ENCODE data around the gene CDH23. TPM values are rescaled to one million over a fixed set of nuclear protein-coding genes. Genes with fewer than 3 reads are reported as not detected.

Gene CDH23
- total RNA-seq, 2 experiments from 2014 or later: 3.7 to 5.3 TPM

GRCh38 chr10:71819441-71819861 lies 422.7 kb downstream of the CDH23 start:
- H3K27ac Mint-ChIP-seq: no peak overlapping the region
- ATAC-seq (ENCODE audit: low read depth) (no peak), DNase-seq (no peak)
- H3K36me3 Mint-ChIP-seq: peaks cover 19% of the 10 kb centered on the region
- POLR2A ChIA-PET: no interaction called here
- H3K4me3 Mint-ChIP-seq: no peak overlapping the region
- H3K4me1 Mint-ChIP-seq: peaks cover 17% of the 10 kb centered on the region
- no peaks in the 10 kb centered on the region for H3K9me3 Mint-ChIP-seq
- no peaks in the 10 kb centered on the region for H3K27me3 Mint-ChIP-seq

DNA sequence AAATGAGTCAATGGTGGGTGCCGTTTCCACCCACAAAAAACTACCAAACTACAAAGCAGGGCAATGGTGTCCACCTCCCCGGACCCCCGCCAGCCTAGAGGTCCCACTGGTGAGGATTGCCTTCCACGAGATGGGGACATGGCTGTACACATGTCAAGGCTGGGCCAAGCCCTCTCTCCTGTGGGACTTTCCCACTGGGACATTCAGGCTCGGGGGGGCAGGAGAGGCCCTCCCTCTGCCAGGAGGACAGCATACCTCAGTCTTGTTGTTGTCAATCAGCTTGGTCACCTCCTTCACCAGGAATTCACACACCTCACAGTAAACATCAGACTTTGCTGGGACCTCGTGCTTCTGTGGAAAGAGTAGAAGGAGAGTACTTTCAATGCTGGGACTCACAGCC lies 423.3 kb downstream of the CDH23 start:
- ATAC-seq (ENCODE audit: low read depth) (no peak), DNase-seq (no peak)
- peaks cover 17% of the 10 kb centered on the region for H3K4me1 Mint-ChIP-seq
- no peak overlapping the region for H3K4me3 Mint-ChIP-seq
- no peak overlapping the region for H3K27ac Mint-ChIP-seq
- POLR2A ChIA-PET: no interaction called here
- peaks cover 19% of the 10 kb centered on the region for H3K36me3 Mint-ChIP-seq
- no peaks in the 10 kb centered on the region for H3K9me3 Mint-ChIP-seq
- no peaks in the 10 kb centered on the region for H3K27me3 Mint-ChIP-seq

DNA sequence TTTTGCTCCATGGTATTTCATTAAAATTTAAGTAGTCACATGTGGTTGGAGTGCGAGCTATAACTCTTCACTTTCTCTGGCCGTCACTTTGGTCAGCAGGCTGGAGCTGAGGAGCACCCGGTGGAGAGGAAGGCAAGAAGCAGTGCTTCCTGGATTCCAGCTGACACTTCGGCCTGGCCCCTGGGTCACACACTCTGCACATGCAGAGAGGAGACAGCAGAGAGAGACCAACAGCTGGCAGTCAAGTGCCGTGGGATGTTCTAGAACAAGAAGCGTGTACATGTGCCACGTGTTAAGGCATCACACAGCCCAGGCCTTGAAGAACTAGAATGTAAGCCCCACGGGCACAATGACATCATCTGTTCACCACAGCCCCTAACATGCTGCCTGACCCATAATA lies 424.2 kb downstream of the CDH23 start:
- no peak overlapping the region for H3K4me3 Mint-ChIP-seq
- H3K4me1 Mint-ChIP-seq: peaks cover 17% of the 10 kb centered on the region
- no peak for ATAC-seq (ENCODE audit: low read depth)
- peaks cover 23% of the 10 kb centered on the region for H3K36me3 Mint-ChIP-seq
- no peak for DNase-seq
- no peaks in the 10 kb centered on the region for H3K27me3 Mint-ChIP-seq
- POLR2A ChIA-PET: no interaction called here
- H3K27ac Mint-ChIP-seq: no peak overlapping the region
- H3K9me3 Mint-ChIP-seq: no peaks in the 10 kb centered on the region

DNA sequence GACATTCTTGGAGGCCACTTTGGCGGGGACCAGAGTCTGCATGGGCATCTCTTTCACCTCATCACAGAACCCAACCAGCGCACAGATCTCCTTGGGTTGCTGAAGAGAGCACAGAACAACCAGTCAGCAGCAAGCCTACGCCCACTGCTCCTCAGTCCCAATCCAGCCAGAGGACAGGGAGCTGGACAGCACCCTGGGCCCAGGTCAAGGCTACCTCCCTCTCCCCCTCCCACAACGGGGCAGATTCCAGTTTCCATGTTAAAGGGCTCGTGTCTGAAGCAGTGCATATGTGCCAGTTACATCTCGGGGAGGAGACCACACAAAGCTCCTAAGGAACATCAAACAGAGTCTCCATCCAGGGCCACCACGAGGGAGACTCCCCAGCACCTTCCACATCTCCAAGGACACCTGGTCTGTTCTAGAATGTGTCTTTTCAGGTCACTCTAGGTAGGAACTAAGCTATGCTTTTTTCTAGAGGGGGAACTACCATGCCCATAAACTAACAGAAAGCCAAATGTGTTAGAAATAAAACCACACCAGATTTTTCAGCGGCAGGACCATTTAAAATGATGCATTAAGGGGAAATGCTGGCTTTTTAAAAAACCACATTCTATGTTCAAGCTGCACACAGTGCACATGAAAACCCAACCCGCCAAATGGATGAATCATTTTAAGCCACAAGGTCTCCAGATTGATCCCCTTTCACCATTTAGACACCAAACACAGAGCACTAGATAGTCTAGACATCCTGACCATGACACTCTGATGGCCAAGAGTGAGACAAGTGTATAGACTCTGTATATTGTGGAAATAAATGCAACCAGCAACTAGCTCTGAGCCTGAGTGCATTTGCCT lies 425.4 kb downstream of the CDH23 start:
- Mint-ChIP-seq H3K27me3 (no peaks in the 10 kb centered on the region), H3K36me3 (peaks cover 23% of the 10 kb centered on the region), H3K9me3 (no peaks in the 10 kb centered on the region), H3K4me1 (peaks cover 17% of the 10 kb centered on the region), H3K4me3 (peak overlapping the region; percentile 9), H3K27ac (no peak overlapping the region)
- POLR2A ChIA-PET: interaction anchor here (1.3 kb wide), 1 partner anchor 29 kb away, joined by 3 read pairs; the partner anchor contains the start of gene PSAP
- ATAC-seq (ENCODE audit: low read depth) (peak; percentile 71), DNase-seq (no peak)

DNA sequence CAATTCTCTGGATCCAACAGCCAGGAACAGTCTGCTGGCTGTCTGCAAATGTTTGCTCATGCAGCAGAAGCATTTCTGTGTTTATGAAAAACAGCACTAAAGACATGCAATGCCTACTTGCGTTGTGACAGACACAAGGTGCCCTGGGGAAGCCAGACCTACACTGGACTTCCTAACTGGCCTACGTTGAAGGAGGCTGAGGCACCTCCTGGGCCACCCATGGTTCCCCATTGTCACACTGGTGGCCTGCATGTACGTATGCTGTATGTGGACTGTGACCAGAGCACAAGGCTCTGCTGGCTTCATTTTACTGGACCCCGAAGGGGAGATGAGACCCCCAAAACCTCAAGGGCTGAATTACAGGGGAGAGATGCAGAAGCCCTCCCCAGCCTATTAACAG lies 426.6 kb downstream of the CDH23 start:
- Mint-ChIP-seq H3K27ac (no peak overlapping the region), H3K36me3 (peaks cover 27% of the 10 kb centered on the region)
- POLR2A ChIA-PET: no interaction called here

DNA sequence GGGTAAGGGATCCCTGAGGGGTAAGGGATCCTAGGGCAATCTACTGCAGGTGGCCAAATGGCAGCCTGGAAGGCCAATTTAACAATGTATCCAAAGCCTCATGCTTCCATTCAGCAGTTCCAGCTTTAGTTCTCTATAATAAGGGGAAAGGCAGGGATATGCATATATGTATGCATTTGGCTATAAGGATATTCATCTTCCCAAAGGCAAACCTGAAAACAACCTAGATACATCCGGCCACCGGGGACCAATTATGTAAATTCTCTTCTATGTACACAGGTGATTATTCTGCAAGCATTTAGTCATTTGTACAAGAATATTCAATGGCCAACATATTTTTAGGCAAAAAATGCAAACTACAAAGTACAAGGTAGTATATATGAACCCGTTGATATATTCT lies 427.6 kb downstream of the CDH23 start:
- POLR2A ChIA-PET: no interaction called here
- DNase-seq (no peak), ATAC-seq (ENCODE audit: low read depth) (no peak)
- Mint-ChIP-seq H3K4me3 (no peak overlapping the region), H3K36me3 (peaks cover 31% of the 10 kb centered on the region), H3K4me1 (peaks cover 17% of the 10 kb centered on the region), H3K27ac (no peak overlapping the region), H3K27me3 (no peaks in the 10 kb centered on the region), H3K9me3 (no peaks in the 10 kb centered on the region)

More for the DNA sequence above, 426.6 kb downstream of the CDH23 start:
- Mint-ChIP-seq H3K4me3 (no peak overlapping the region), H3K27me3 (no peaks in the 10 kb centered on the region), H3K9me3 (no peaks in the 10 kb centered on the region), H3K4me1 (peaks cover 17% of the 10 kb centered on the region)
- no peak for DNase-seq
- ATAC-seq (ENCODE audit: low read depth): no peak

- Mint-ChIP-seq H3K4me1 (peaks cover 17% of the 10 kb centered on the region), H3K27ac (no peak overlapping the region), H3K27me3 (no peaks in the 10 kb centered on the region), H3K9me3 (no peaks in the 10 kb centered on the region), H3K36me3 (peaks cover 31% of the 10 kb centered on the region), H3K4me3 (no peak overlapping the region)
- POLR2A ChIA-PET: no interaction called here
- no peak for DNase-seq
- ATAC-seq (ENCODE audit: low read depth): no peak
Observed at GRCh38 chr10:71825217-71825616, 428.5 kb downstream of the CDH23 start.

DNA sequence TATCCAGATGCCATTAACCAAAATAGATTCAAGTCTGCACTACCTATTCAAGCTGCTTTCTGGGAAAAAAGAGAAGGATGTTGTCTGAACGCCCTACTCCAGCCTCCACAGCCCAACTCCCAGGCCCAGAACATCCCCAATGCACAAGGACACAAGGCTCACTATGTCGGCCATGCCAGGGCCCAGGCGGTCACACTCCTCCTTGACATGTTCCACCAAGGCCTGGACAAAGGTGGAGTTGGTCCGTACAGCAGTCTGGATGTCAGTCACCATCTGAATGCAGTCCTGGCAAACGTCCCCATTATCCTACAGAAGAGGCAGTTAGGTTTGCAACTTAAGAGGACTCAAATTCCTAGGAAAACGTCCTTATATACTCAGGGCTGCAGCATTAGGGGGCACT lies 431.1 kb downstream of the CDH23 start:
- H3K36me3 Mint-ChIP-seq: peaks cover 34% of the 10 kb centered on the region
- POLR2A ChIA-PET: no interaction called here
- H3K4me1 Mint-ChIP-seq: peaks cover 2% of the 10 kb centered on the region
- H3K9me3 Mint-ChIP-seq: no peaks in the 10 kb centered on the region
- H3K27ac Mint-ChIP-seq: no peak overlapping the region
- ATAC-seq (ENCODE audit: low read depth) (no peak), DNase-seq (no peak)
- no peaks in the 10 kb centered on the region for H3K27me3 Mint-ChIP-seq
- no peak overlapping the region for H3K4me3 Mint-ChIP-seq

- Mint-ChIP-seq H3K36me3 (peaks cover 30% of the 10 kb centered on the region), H3K27ac (no peak overlapping the region), H3K27me3 (no peaks in the 10 kb centered on the region), H3K9me3 (no peaks in the 10 kb centered on the region), H3K4me3 (no peak overlapping the region), H3K4me1 (peaks cover 6% of the 10 kb centered on the region)
- ATAC-seq (ENCODE audit: low read depth) (no peak), DNase-seq (no peak)
- POLR2A ChIA-PET: no interaction called here
Observed at GRCh38 chr10:71828702-71829101, 432.0 kb downstream of the CDH23 start.

- no peak for ATAC-seq (ENCODE audit: low read depth)
- H3K4me3 Mint-ChIP-seq: no peak overlapping the region
- POLR2A ChIA-PET: no interaction called here
Observed at GRCh38 chr10:71829171-71829570, 432.5 kb downstream of the CDH23 start.

GRCh38 chr10:71829896-71830295 lies 433.2 kb downstream of the CDH23 start:
- no peak for DNase-seq
- Mint-ChIP-seq H3K27ac (no peak overlapping the region), H3K4me3 (no peak overlapping the region), H3K4me1 (peaks cover 8% of the 10 kb centered on the region), H3K27me3 (no peaks in the 10 kb centered on the region), H3K36me3 (peaks cover 30% of the 10 kb centered on the region), H3K9me3 (no peaks in the 10 kb centered on the region)
- POLR2A ChIA-PET: no interaction called here
- ATAC-seq (ENCODE audit: low read depth): no peak

More at GRCh38 chr10:71829171-71829570, 432.5 kb downstream of the CDH23 start:
- no peaks in the 10 kb centered on the region for H3K9me3 Mint-ChIP-seq
- H3K27me3 Mint-ChIP-seq: no peaks in the 10 kb centered on the region
- peaks cover 30% of the 10 kb centered on the region for H3K36me3 Mint-ChIP-seq
- H3K4me1 Mint-ChIP-seq: peaks cover 7% of the 10 kb centered on the region
- DNase-seq: no peak
- no peak overlapping the region for H3K27ac Mint-ChIP-seq

GRCh38 chr10:71830726-71831125 lies 434.0 kb downstream of the CDH23 start:
- Mint-ChIP-seq H3K36me3 (peaks cover 28% of the 10 kb centered on the region), H3K27me3 (no peaks in the 10 kb centered on the region), H3K4me1 (peaks cover 8% of the 10 kb centered on the region), H3K4me3 (no peak overlapping the region), H3K9me3 (no peaks in the 10 kb centered on the region), H3K27ac (no peak overlapping the region)
- no peak for ATAC-seq (ENCODE audit: low read depth)
- no peak for DNase-seq
- POLR2A ChIA-PET: no interaction called here

- no peak for ATAC-seq (ENCODE audit: low read depth)
- Mint-ChIP-seq H3K9me3 (no peaks in the 10 kb centered on the region), H3K27me3 (no peaks in the 10 kb centered on the region), H3K36me3 (peaks cover 23% of the 10 kb centered on the region), H3K4me1 (peaks cover 9% of the 10 kb centered on the region), H3K4me3 (no peak overlapping the region), H3K27ac (no peak overlapping the region)
- POLR2A ChIA-PET: no interaction called here
- DNase-seq: no peak
Observed at GRCh38 chr10:71831646-71832552, 435.2 kb downstream of the CDH23 start.

- H3K27ac Mint-ChIP-seq: no peak overlapping the region
- H3K4me1 Mint-ChIP-seq: peaks cover 17% of the 10 kb centered on the region
- DNase-seq (no peak), ATAC-seq (ENCODE audit: low read depth) (peak; percentile 41)
- H3K27me3 Mint-ChIP-seq: no peaks in the 10 kb centered on the region
- POLR2A ChIA-PET: no interaction called here
- H3K4me3 Mint-ChIP-seq: no peak overlapping the region
- H3K9me3 Mint-ChIP-seq: no peaks in the 10 kb centered on the region
- peaks cover 20% of the 10 kb centered on the region for H3K36me3 Mint-ChIP-seq
Observed at GRCh38 chr10:71832967-71833366, 436.2 kb downstream of the CDH23 start.

Measured in activated naive CD8-positive, alpha-beta T cell treated with anti-CD3 and anti-CD28 coated beads, Interleukin-2, amount 10 ng/mL, durations not matched to agents 7 days and 5 days (primary cell).